ENCODE measurements around the gene CMKLR1. TPM values are rescaled to one million over a fixed set of nuclear protein-coding genes. Genes with fewer than 3 reads are reported as not detected.
A peak's percentile ranks its signal among the peaks of the same experiment; 100 is the strongest.

The CMKLR1 gene
- total RNA-seq, 5 donors from 2014 or later (not counting 1 experiment from before 2014, with no cell fraction given) = 0.76 to 6.7 (median 0.98) TPM

DNA sequence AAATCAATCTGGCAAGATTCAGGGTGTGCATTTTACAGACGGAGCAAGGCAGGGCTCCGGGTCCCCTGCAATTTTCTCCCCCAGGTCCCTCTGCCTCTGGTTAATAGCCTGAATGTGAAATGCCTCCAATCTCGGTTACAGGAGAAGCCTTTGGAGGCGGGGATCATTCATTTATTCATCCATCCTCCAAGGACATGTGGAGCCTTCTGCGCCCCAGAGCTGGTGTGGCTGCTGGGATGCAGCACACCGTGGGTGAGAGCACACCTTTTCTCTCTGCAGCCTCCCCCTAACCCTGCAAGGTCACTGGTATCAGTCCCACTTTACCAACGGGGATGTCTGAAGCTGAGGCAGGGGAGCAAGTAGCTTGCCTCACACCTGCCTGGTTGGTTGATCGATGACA, 35.4 kb downstream of the CMKLR1 start:
- peaks cover 8 to 15% of the 10 kb centered on the region in 2 donors for H3K27me3 Mint-ChIP-seq
- no peaks in the 10 kb centered on the region for H3K36me3 Mint-ChIP-seq
- peaks cover 9 to 73% (median 33%) of the 10 kb centered on the region in 3 donors for H3K4me1 Mint-ChIP-seq
- no peaks in the 10 kb centered on the region for H3K9me3 ChIP-seq
- H3K4me3 ChIP-seq (ENCODE audit: control insufficient read depth in 1 of 2, extremely low read depth in 1 of 2, low read length in 1 of 2) = no peak overlapping the region
- no peak overlapping the region for H3K27ac Mint-ChIP-seq
- H3K36me3 ChIP-seq (ENCODE audit: control insufficient read depth in 2 of 2, extremely low read depth in 1 of 2, insufficient read depth in 1 of 2, low read length in 1 of 2) = no peaks in the 10 kb centered on the region
- DNase-seq (no peak), ATAC-seq (replicated peaks in 1 of 4) (no peak)
- peaks cover 0 to 22% of the 10 kb centered on the region in 2 experiments for H3K27me3 ChIP-seq (replicated peaks in 1 of 2; ENCODE audit: control insufficient read depth in 2 of 2, extremely low read depth in 1 of 2, insufficient read depth in 2 of 2, low read length in 1 of 2)
- H3K4me1 ChIP-seq (ENCODE audit: control insufficient read depth in 1 of 2, extremely low read depth in 1 of 2, insufficient read depth in 2 of 2, low read length in 2 of 2) = peaks cover 0 to 69% of the 10 kb centered on the region in 2 experiments
- H3K27ac ChIP-seq (ENCODE audit: low read length) = no peak overlapping the region
- WGBS (ENCODE audit: insufficient coverage) = 85% methylated on average over 6 of the region's 8 CpGs
- ChIA-PET CTCF (no interaction called here), POLR2A (no interaction called here)
- peaks cover 0 to 6% (median 0%) of the 10 kb centered on the region in 3 donors for H3K9me3 Mint-ChIP-seq
- H3K4me3 Mint-ChIP-seq = no peak overlapping the region

DNA sequence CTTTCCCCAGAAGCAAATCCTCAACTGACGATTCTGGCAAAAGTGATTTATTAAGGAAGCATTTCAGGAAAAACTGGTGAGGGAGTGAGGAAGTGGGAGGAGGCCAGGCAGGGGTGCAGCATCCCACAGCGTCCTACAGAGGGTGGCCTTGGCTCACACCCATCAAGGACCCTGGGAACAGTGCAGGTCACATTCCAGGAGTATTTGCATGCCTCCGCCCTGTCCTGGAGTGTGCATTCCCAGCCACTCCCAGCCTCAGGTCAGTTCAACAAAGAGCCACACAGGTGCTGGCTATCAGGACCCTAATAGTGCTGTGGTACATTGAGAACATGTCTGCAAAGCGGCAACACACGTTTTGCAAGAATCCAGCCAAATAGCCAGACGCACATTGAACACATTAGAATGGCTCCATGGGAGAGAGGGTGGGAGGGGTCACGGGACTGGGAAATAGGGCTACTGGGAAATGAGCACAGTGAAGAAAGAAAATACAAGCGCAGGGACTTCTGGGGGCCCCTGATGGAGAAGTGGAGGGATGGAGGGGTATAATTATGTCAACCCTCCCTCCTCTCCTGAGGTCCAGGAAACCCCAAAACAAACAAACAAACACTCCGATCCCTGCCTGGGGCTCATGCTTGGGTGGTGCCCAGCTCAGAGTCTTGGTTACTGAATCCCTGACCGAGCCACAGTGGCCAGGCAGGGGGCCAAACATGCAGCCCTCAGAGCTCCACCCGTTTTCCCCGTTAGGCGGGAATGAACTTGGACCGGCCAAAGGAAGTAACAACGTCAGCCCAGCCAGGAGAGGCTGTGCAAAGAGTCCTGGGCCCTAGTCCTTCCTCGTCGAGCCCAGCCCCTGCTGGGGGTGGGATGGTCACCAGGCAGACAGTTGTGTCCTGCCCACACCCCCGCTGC, 36.5 kb downstream of the CMKLR1 start:
- Histone ChIP-seq H3K9me3 (no peaks in the 10 kb centered on the region), H3K36me3 (ENCODE audit: control insufficient read depth in 2 of 2, extremely low read depth in 1 of 2, insufficient read depth in 1 of 2, low read length in 1 of 2) (no peaks in the 10 kb centered on the region), H3K27ac (ENCODE audit: low read length) (no peak overlapping the region), H3K4me1 (ENCODE audit: control insufficient read depth in 1 of 2, extremely low read depth in 1 of 2, insufficient read depth in 2 of 2, low read length in 2 of 2) (peaks cover 0 to 74% of the 10 kb centered on the region in 2 experiments), H3K27me3 (replicated peaks in 1 of 2; ENCODE audit: control insufficient read depth in 2 of 2, extremely low read depth in 1 of 2, insufficient read depth in 2 of 2, low read length in 1 of 2) (peaks cover 0 to 18% of the 10 kb centered on the region in 2 experiments), H3K4me3 (ENCODE audit: control insufficient read depth in 1 of 2, extremely low read depth in 1 of 2, low read length in 1 of 2) (no peak overlapping the region)
- H3K27ac Mint-ChIP-seq = peak overlapping the region in 1 of 2 donors; percentile 57
- ATAC-seq (replicated peaks in 1 of 4) (no peak), DNase-seq (no peak)
- WGBS (ENCODE audit: insufficient coverage) = 85% methylated on average over 15 of the region's 18 CpGs
- peaks cover 9 to 79% (median 37%) of the 10 kb centered on the region in 3 donors for H3K4me1 Mint-ChIP-seq
- ChIA-PET CTCF (no interaction called here), POLR2A (no interaction called here)
- peaks cover 0 to 6% (median 0%) of the 10 kb centered on the region in 3 donors for H3K9me3 Mint-ChIP-seq
- H3K4me3 Mint-ChIP-seq = no peak overlapping the region
- peaks cover 8 to 15% of the 10 kb centered on the region in 2 donors for H3K27me3 Mint-ChIP-seq
- H3K36me3 Mint-ChIP-seq = no peaks in the 10 kb centered on the region

DNA sequence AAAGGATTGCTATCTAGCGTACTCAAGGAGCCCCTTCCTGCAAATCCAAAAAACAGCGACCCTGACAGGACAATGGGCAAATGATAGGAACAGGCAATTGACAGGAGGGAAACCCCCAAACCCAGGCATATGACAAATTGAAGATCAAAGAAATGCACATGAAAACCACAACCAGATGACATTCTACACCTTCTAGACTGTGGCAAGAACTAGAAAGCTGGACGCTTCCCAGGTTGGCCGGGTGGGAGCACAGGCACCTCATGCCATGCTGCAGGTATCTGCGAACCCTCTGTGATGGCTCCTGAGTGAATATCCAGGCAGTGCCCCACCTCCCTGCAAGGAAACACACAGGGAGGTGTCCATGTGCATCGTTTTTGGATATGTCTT, 37.1 kb downstream of the CMKLR1 start:
- H3K9me3 Mint-ChIP-seq = peaks cover 0 to 6% (median 0%) of the 10 kb centered on the region in 3 donors
- peaks cover 8 to 15% of the 10 kb centered on the region in 2 donors for H3K27me3 Mint-ChIP-seq
- H3K4me1 Mint-ChIP-seq = peaks cover 10 to 79% (median 41%) of the 10 kb centered on the region in 3 donors
- H3K4me3 ChIP-seq (ENCODE audit: control insufficient read depth in 1 of 2, extremely low read depth in 1 of 2, low read length in 1 of 2) = no peak overlapping the region
- ChIA-PET CTCF (no interaction called here), POLR2A (no interaction called here)
- ATAC-seq (replicated peaks in 1 of 4) = no peak
- peak in 1 of 35 experiments; percentile 25 for DNase-seq
- H3K4me1 ChIP-seq (ENCODE audit: control insufficient read depth in 1 of 2, extremely low read depth in 1 of 2, insufficient read depth in 2 of 2, low read length in 2 of 2) = peaks cover 0 to 71% of the 10 kb centered on the region in 2 experiments
- 65% methylated on average over 5 of the region's 6 CpGs for WGBS (ENCODE audit: insufficient coverage)
- H3K36me3 Mint-ChIP-seq = no peaks in the 10 kb centered on the region
- peak overlapping the region in 1 of 2 donors; percentile 57 for H3K27ac Mint-ChIP-seq
- no peak overlapping the region for H3K4me3 Mint-ChIP-seq
- H3K27me3 ChIP-seq (replicated peaks in 1 of 2; ENCODE audit: control insufficient read depth in 2 of 2, extremely low read depth in 1 of 2, insufficient read depth in 2 of 2, low read length in 1 of 2) = peaks cover 0 to 18% of the 10 kb centered on the region in 2 experiments
- no peaks in the 10 kb centered on the region for H3K36me3 ChIP-seq (ENCODE audit: control insufficient read depth in 2 of 2, extremely low read depth in 1 of 2, insufficient read depth in 1 of 2, low read length in 1 of 2)
- no peak overlapping the region for H3K27ac ChIP-seq (ENCODE audit: low read length)
- H3K9me3 ChIP-seq = no peaks in the 10 kb centered on the region

DNA sequence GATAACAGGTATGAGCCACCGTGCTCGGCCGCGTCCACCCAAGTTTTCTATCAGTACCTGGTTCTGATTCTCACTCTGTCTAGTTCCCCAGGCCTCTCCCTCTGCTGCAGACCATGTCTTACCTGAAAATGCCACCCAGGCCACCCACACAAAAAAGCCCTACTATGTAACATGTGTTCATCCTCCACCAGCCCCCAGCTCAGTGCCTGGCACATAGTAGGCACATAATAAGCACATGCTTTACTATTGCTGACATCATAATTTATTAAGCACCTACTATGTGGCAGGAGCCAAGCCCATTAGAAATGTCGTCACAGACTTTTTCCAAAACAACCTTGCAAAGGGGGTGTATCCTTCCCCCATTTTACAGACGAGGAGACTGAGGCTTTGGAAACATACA, 37.8 kb downstream of the CMKLR1 start:
- Mint-ChIP-seq H3K4me3 (no peak overlapping the region), H3K36me3 (no peaks in the 10 kb centered on the region), H3K4me1 (peaks cover 4 to 79% (median 39%) of the 10 kb centered on the region in 3 donors), H3K27me3 (peaks cover 6 to 11% of the 10 kb centered on the region in 2 donors), H3K9me3 (peaks cover 0 to 6% (median 0%) of the 10 kb centered on the region in 3 donors), H3K27ac (peak overlapping the region in 1 of 2 donors; percentile 47)
- Histone ChIP-seq H3K27me3 (replicated peaks in 1 of 2; ENCODE audit: control insufficient read depth in 2 of 2, extremely low read depth in 1 of 2, insufficient read depth in 2 of 2, low read length in 1 of 2) (peaks cover 0 to 18% of the 10 kb centered on the region in 2 experiments), H3K4me1 (ENCODE audit: control insufficient read depth in 1 of 2, extremely low read depth in 1 of 2, insufficient read depth in 2 of 2, low read length in 2 of 2) (peaks cover 0 to 68% of the 10 kb centered on the region in 2 experiments), H3K36me3 (ENCODE audit: control insufficient read depth in 2 of 2, extremely low read depth in 1 of 2, insufficient read depth in 1 of 2, low read length in 1 of 2) (no peaks in the 10 kb centered on the region), H3K4me3 (ENCODE audit: control insufficient read depth in 1 of 2, extremely low read depth in 1 of 2, low read length in 1 of 2) (no peak overlapping the region), H3K9me3 (no peaks in the 10 kb centered on the region), H3K27ac (ENCODE audit: low read length) (no peak overlapping the region)
- ChIA-PET POLR2A (no interaction called here), CTCF (no interaction called here)
- WGBS (ENCODE audit: insufficient coverage) = 89% methylated on average over 4 of the region's 6 CpGs
- DNase-seq = no peak
- ATAC-seq (replicated peaks in 1 of 4) = no peak

DNA sequence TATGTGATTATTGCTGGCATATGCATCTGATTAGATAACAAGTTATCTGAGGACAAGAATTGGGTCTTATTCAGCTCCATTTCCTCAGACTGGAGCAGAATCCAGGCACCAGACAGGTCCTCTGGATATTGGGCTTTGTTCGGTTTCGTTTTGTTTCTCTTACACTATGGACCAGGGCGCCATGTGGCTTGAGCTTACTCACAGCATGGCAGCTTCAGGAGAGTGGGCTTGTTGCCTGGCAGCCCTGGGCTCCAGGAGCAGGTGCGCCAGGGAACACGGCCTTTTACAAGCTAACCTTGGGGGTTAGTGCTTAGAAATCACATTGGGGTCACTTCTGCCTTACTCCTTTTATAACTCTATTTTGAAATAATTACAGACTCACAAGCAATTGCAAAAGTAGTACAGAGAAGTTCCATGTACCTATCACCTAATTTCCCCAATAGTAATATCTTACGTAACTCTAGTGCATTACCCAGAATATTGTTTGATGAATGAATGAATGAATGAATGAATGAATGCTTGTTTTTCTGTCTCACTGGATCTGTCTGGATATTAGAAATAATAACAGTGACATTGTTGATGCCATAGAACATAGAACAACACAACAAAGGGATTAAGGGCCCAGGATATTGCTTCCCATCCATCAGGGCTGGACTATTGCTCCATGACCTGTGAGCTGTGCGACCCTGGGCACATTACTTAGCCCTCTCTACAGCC, 39.0 kb downstream of the CMKLR1 start:
- no peak for DNase-seq
- H3K36me3 Mint-ChIP-seq = no peaks in the 10 kb centered on the region

DNA sequence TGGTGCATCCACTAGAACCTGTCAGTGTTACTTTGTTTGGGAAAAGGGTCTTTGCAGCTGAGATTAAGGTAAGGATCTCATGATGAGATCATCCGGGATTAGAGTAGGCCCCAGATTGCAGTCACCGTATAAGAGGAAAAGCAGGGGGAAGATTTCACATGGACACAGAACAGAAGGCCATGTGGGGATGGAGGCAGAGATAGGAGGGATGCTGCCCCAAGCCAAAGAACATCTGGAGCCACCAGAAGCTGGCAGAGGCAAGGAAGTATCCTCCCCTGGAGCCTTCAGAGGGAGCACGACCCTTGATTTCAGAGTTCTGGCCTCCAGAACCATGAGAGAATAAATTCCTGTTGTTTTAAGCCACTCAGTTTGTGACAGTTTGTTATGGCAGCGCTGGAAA, 39.6 kb downstream of the CMKLR1 start:
- Mint-ChIP-seq H3K27ac (no peak overlapping the region), H3K4me1 (peaks cover 4 to 72% (median 32%) of the 10 kb centered on the region in 3 donors), H3K4me3 (no peak overlapping the region), H3K9me3 (peaks cover 0 to 6% (median 0%) of the 10 kb centered on the region in 3 donors), H3K36me3 (no peaks in the 10 kb centered on the region), H3K27me3 (peaks cover 2 to 12% of the 10 kb centered on the region in 2 donors)
- no peak overlapping the region for H3K27ac ChIP-seq (ENCODE audit: low read length)
- peaks cover 0 to 15% of the 10 kb centered on the region in 2 experiments for H3K27me3 ChIP-seq (replicated peaks in 1 of 2; ENCODE audit: control insufficient read depth in 2 of 2, extremely low read depth in 1 of 2, insufficient read depth in 2 of 2, low read length in 1 of 2)
- WGBS (ENCODE audit: insufficient coverage) = 80% methylated on average over 3 of the region's 4 CpGs
- H3K36me3 ChIP-seq (ENCODE audit: control insufficient read depth in 2 of 2, extremely low read depth in 1 of 2, insufficient read depth in 1 of 2, low read length in 1 of 2) = no peaks in the 10 kb centered on the region
- ChIA-PET CTCF (no interaction called here), POLR2A (no interaction called here)
- no peaks in the 10 kb centered on the region for H3K9me3 ChIP-seq
- H3K4me3 ChIP-seq (ENCODE audit: control insufficient read depth in 1 of 2, extremely low read depth in 1 of 2, low read length in 1 of 2) = no peak overlapping the region
- DNase-seq (no peak), ATAC-seq (replicated peaks in 1 of 4) (no peak)
- H3K4me1 ChIP-seq (ENCODE audit: control insufficient read depth in 1 of 2, extremely low read depth in 1 of 2, insufficient read depth in 2 of 2, low read length in 2 of 2) = peaks cover 0 to 62% of the 10 kb centered on the region in 2 experiments

More for the DNA sequence above, 39.0 kb downstream of the CMKLR1 start:
- peak overlapping the region in 1 of 2 donors; percentile 52 for H3K27ac Mint-ChIP-seq
- no peak for ATAC-seq (replicated peaks in 1 of 4)
- no peak overlapping the region for H3K4me3 Mint-ChIP-seq
- 94% methylated on average over 5 of the region's 7 CpGs for WGBS (ENCODE audit: insufficient coverage)
- Histone ChIP-seq H3K27me3 (replicated peaks in 1 of 2; ENCODE audit: control insufficient read depth in 2 of 2, extremely low read depth in 1 of 2, insufficient read depth in 2 of 2, low read length in 1 of 2) (peaks cover 0 to 18% of the 10 kb centered on the region in 2 experiments), H3K36me3 (ENCODE audit: control insufficient read depth in 2 of 2, extremely low read depth in 1 of 2, insufficient read depth in 1 of 2, low read length in 1 of 2) (no peaks in the 10 kb centered on the region), H3K4me1 (ENCODE audit: control insufficient read depth in 1 of 2, extremely low read depth in 1 of 2, insufficient read depth in 2 of 2, low read length in 2 of 2) (peaks cover 0 to 66% of the 10 kb centered on the region in 2 experiments), H3K4me3 (ENCODE audit: control insufficient read depth in 1 of 2, extremely low read depth in 1 of 2, low read length in 1 of 2) (no peak overlapping the region), H3K27ac (ENCODE audit: low read length) (no peak overlapping the region), H3K9me3 (no peaks in the 10 kb centered on the region)
- ChIA-PET CTCF (no interaction called here), POLR2A (no interaction called here)
- H3K4me1 Mint-ChIP-seq = peaks cover 4 to 78% (median 36%) of the 10 kb centered on the region in 3 donors
- H3K27me3 Mint-ChIP-seq = peaks cover 6 to 18% of the 10 kb centered on the region in 2 donors
- H3K9me3 Mint-ChIP-seq = peaks cover 0 to 6% (median 0%) of the 10 kb centered on the region in 3 donors
